ENCODE measurements around the gene ZFP69B.

DNA sequence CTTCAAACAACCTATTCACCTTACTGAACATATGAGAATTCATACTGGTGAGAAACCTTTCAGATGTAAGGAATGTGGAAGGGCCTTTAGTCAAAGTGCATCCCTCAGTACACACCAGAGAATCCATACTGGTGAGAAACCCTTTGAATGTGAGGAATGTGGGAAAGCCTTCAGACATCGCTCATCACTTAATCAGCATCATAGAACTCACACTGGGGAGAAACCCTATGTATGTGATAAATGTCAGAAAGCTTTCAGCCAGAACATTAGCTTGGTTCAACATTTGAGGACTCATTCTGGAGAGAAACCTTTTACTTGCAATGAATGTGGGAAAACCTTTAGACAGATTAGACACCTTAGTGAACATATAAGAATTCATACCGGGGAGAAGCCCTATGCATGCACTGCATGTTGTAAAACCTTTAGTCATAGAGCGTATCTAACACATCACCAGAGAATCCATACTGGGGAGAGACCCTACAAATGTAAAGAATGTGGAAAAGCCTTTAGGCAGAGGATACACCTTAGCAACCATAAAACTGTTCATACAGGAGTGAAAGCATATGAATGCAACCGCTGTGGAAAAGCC, 45.1 kb downstream of the ZFP69B start:
- TF ChIP-seq, protein P1, sequence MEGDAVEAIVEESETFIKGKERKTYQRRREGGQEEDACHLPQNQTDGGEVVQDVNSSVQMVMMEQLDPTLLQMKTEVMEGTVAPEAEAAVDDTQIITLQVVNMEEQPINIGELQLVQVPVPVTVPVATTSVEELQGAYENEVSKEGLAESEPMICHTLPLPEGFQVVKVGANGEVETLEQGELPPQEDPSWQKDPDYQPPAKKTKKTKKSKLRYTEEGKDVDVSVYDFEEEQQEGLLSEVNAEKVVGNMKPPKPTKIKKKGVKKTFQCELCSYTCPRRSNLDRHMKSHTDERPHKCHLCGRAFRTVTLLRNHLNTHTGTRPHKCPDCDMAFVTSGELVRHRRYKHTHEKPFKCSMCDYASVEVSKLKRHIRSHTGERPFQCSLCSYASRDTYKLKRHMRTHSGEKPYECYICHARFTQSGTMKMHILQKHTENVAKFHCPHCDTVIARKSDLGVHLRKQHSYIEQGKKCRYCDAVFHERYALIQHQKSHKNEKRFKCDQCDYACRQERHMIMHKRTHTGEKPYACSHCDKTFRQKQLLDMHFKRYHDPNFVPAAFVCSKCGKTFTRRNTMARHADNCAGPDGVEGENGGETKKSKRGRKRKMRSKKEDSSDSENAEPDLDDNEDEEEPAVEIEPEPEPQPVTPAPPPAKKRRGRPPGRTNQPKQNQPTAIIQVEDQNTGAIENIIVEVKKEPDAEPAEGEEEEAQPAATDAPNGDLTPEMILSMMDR (IDR thresholded peaks at IDR 0.05; ENCODE audit: low read length), result no peak
- no peak for TF ChIP-seq EZH2 (IDR thresholded peaks at IDR 0.05; ENCODE audit: borderline replicate concordance, low read length)
